Activated gamma-delta T cell treated with anti-CD3 and anti-CD28 coated beads, Interleukin-2, amount 50 U/mL, for 16 hours (primary cell): ENCODE results near the gene PTER.

Experiments used
- DNase-seq: peaks from one replicate; pipeline ENCODE4 v3.0.0-alpha.2; 2020; ENCODE audit warnings: low read depth

The PTER gene, protein sequence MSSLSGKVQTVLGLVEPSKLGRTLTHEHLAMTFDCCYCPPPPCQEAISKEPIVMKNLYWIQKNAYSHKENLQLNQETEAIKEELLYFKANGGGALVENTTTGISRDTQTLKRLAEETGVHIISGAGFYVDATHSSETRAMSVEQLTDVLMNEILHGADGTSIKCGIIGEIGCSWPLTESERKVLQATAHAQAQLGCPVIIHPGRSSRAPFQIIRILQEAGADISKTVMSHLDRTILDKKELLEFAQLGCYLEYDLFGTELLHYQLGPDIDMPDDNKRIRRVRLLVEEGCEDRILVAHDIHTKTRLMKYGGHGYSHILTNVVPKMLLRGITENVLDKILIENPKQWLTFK

GRCh38 chr10:16436758-16437539, at the start of gene PTER:
TSS of gene PTER (plus strand) at chr10:16437010. CDS start at chr10:16484385, 47,375 bp downstream.
- peak; percentile 95 for DNase-seq

GRCh38 chr10:16392531-16393069, 44.2 kb upstream of the PTER start:
- no peak for DNase-seq

DNA sequence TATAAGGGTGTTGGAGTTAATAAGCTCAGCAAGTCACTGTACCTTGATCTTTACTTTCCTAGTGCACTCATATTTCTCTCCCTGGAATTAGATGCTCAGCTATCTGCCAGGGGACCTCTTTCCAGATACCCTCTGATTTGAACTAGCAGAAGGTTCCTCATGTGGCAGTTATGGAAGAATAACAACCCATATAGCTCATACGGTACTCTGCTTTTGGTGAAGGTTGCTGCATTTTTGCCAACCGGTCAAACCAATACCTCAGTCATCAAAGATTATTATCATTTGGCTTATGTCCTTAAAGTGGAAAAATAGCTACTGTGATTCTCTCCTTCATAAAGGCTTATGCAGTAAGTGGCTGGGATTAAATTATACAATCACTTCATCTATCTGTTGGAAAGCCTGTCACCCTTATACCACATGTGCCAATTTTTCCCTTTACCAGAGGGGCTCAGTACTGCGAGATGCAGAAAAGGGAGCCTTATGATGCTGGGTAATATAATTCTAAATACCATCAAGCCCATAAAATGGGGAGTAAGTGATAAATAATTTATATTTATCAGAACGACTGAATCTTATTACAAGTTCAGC, 43.4 kb upstream of the PTER start:
- DNase-seq, result no peak

- DNase-seq, result no peak
These were observed 35.4 kb upstream of the PTER start for GRCh38 chr10:16401416-16401815.

DNA sequence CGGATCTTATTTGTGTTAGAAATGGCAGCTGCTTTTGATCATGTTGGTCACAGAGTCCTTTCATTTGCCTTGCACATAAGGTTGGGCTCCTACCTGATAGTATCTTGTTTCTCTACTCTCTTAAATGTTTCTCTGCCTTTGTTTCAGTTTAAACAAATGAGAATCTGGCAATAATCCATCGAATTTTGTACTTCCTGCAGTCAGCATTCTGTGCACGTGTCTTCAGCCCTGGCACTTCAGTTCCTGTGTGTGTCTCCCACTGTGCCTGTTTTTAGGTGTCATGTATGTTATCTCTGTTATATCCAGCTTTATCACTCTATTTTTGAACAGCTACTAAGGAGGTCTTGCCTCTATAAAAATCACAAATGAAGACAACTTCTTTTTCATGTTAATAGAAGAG, 28.4 kb upstream of the PTER start:
- DNase-seq, result no peak

DNA sequence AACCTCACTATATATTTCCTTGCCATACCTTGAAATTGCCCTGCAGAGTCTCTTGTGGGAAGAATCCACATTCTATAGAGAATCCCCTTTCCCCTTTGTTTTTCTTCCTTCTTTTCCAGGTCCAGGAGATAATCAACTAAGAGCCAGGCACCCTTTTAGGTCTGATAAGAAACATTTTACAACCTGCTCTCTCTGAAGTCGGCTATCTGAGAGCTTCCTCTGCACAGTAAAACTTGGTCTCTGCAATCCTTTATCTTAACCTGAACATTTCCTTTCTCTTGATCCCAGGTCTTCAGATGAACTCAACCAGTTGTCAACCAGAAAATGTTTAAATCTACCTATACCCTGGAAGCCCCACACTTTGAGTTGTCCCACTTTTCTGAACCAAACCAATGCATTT, 19.5 kb upstream of the PTER start:
- no peak for DNase-seq

DNA sequence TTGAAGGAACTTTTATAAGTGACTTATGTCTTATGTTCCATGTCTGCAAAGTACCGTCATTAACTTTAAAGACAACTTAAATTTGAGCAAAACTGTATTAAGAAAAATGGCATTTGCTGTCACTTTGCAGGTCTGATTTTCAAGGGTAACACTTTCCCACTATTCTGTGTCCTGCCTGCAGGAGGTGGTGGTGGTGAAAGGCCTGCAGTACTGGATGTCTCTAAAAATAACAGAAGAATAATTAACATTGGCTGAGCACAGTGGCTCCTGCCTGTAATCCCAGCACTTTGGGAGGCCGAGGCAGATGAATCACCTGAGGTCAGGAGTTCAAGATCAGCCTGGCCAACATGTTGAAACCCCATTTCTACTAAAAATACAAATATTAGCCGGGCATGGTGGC, 13.2 kb upstream of the PTER start:
- DNase-seq, result no peak

- DNase-seq, result no peak
These were observed 11.4 kb upstream of the PTER start for GRCh38 chr10:16425449-16425848.

DNA sequence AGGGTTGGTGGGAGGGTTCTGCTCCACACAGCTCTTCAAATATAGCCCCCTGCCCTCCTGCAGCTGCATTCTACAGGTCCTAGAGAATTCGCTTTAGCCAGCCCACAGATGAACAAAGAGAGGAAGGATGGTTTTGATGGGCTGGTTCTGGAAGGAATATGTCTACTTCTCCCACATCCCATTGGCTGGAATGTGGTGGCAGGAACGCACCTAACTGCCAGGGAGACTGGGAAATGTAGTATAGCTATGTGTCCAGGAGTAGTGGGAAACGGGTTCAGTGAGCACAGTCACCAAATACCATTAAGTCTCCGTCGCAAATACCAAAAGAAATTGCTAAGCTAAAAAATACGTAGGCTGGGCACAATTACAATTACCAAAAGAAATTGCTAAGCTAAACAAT, 7.3 kb upstream of the PTER start:
- DNase-seq, result no peak

GRCh38 chr10:16436367-16436757, 448 bp upstream of the PTER start:
- DNase-seq, result no peak

GRCh38 chr10:16437540-16437894, 707 bp downstream of the PTER start:
- no peak for DNase-seq

GRCh38 chr10:16439295-16439694, 2.5 kb downstream of the PTER start:
- DNase-seq, result no peak

- no peak for DNase-seq
These were observed 3.8 kb downstream of the PTER start for GRCh38 chr10:16440396-16441133.

- DNase-seq, result no peak
These were observed 4.5 kb downstream of the PTER start for GRCh38 chr10:16441173-16441840.

DNA sequence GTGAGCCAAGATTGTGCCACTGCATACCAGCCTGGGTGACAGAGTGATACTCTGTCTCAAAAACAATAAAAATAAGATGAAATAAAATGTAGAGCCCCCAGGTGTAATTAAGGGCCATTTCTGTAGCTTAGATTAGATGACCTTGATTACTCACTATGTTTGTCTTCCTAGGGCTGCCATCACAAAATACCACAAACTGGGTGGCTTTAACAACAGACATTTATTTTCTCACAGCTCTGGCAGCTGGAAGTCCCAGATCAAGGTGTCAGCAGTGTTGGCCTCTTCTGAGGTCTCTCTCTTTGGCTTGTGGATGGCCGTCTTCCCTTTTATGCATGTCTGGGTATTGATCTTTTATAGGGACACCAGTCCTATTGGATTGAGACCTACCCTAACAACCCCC, 6.1 kb downstream of the PTER start:
- DNase-seq, result no peak

DNA sequence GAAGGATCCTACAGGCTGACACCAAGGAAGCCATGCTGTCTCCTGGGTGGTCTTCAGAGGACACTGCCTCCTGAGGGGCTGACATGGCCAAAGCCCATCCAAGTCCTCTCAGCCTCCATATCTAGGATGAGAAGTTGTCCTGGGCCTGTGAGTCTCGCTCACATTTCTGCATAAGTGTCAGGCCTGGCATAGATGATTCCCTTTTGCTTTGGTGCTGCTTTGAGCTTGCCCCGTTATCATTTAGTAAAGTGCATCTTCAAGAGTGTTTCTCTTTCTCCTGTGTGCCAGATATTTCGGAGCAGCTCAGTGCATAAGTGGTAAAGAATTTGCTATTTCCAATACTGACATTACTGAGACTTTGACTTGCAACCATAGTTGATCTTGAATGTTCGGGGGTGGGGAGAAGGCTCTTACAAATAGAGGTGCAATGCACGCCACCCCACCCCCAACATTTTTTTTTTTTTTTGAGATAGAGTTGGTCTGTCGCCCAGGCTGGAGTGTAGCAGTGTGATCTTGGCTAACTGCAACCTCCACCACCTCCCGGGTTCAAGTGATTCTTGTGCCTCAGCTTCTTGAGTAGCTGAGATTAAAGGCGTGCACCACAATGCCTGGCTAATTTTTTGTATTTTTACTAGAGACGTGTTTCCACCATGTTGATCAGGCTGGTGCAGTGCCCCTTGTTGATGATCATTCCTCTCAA, 9.1 kb downstream of the PTER start:
- DNase-seq, result no peak

DNA sequence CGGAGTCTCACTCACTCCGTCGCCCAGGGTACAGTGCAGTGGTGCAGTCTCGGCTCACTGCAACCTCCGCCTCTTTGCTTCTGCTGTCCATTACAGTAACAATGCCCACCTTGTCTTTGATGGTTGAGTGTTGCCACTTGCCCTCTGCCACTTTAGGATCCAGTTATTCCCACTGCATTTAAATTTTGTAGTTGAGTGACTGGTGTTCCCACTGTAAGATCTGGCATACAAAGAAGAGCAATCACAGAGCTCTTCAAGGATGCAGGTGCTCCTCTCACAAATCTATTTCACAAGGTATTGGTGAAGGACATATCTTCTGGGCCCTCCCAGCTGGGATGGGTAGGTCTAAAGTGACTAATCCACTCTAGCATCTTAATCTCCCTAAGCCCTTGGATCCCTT, 12.6 kb downstream of the PTER start:
- no peak for DNase-seq

GRCh38 chr10:16458166-16458955, 21.6 kb downstream of the PTER start:
- DNase-seq, result no peak

DNA sequence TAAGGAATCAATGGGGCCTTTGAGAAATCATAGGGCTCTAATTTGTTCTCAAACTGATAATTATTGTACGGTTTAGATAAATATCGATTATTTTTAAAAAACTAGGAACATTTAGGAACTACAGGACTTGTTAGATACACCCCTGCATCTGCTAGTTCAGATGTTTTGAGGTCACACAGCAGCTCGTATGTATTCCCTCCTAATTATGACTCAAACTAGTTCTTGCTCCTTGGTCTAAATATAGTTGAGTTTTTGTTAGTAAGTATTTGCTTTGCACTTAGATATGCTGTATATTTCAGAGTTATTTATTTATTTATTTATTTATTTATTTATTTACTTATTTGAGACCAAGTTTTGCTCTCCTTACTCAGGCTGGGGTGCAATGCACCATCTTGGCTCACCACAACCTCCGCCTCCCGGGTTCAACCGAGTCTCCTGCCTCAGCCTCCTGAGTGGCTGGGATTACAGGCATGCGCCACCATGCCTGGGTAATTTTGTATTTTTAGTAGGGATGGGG, 22.7 kb downstream of the PTER start:
- no peak for DNase-seq

DNA sequence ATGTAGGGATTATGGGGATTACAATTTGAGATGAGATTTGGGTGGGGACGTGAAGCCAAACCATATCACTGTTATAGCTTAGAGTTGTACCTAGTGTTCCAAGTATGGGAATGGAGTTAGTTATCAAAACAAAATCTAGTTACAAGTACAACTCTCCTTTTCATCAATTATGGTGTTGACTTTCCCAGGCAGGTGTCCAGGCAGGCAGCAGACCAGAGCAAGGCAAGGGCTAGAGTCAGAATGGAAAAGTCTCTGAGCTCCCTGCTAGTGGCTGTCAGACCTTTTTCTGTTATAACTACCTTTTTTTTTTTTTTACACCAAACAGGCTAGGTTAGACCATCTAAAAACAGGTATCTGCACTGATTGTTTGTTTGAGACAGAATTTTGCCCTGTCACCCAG, 29.2 kb downstream of the PTER start:
- DNase-seq, result no peak
